Myocyte (in vitro differentiated cells): ENCODE results near the gene AIG1. TPM values are rescaled to one million over a fixed set of nuclear protein-coding genes. Genes with fewer than 3 reads are reported as not detected.

Experiments
- DNase-seq: peaks from one replicate; pipeline ENCODE4 v3.0.0-alpha.2; 2012; ENCODE audit warnings: low read depth
- total RNA-seq: library from RNA; depleted of rRNA; stranded (reverse); fragments of >200 nt; gene quantifications from 2 replicates; pipeline ENCODE4 v1.2.3, GENCODE V29; 2014

The AIG1 gene
- total RNA-seq, 1 donor from 2014 or later, result 82.6 TPM

- peak; percentile 70 for DNase-seq
Observed at GRCh38 chr6:143223895-143224294, 163.2 kb downstream of the AIG1 start.

GRCh38 chr6:143224516-143224915 lies 163.8 kb downstream of the AIG1 start:
- DNase-seq, result no peak

- DNase-seq, result no peak
Observed at GRCh38 chr6:143225929-143226328, 165.2 kb downstream of the AIG1 start.

- no peak for DNase-seq
Observed at GRCh38 chr6:143227675-143228074, 167.0 kb downstream of the AIG1 start.

GRCh38 chr6:143229400-143229799 lies 168.7 kb downstream of the AIG1 start:
- no peak for DNase-seq

GRCh38 chr6:143232849-143233248 lies 172.2 kb downstream of the AIG1 start:
- peak; percentile 46 for DNase-seq

GRCh38 chr6:143233554-143234285 lies 173.0 kb downstream of the AIG1 start:
- no peak for DNase-seq

GRCh38 chr6:143234734-143235133 lies 174.0 kb downstream of the AIG1 start:
- no peak for DNase-seq

GRCh38 chr6:143236151-143236798 lies 175.6 kb downstream of the AIG1 start:
- peak; percentile 72 for DNase-seq

- no peak for DNase-seq
Observed at GRCh38 chr6:143238306-143238705, 177.6 kb downstream of the AIG1 start.

- DNase-seq, result no peak
Observed at GRCh38 chr6:143241111-143241510, 180.4 kb downstream of the AIG1 start.

GRCh38 chr6:143241911-143242310 lies 181.2 kb downstream of the AIG1 start:
- DNase-seq, result no peak

- no peak for DNase-seq
Observed at GRCh38 chr6:143243786-143244185, 183.1 kb downstream of the AIG1 start.

- no peak for DNase-seq
Observed at GRCh38 chr6:143245656-143246055, 185.0 kb downstream of the AIG1 start.

GRCh38 chr6:143246166-143246775 lies 185.6 kb downstream of the AIG1 start:
- DNase-seq, result peak; percentile 19

- DNase-seq, result no peak
Observed at GRCh38 chr6:143247586-143247985, 186.9 kb downstream of the AIG1 start.

- DNase-seq, result no peak
Observed at GRCh38 chr6:143248359-143248758, 187.7 kb downstream of the AIG1 start.

- DNase-seq, result no peak
Observed at GRCh38 chr6:143251288-143251687, 190.6 kb downstream of the AIG1 start.

GRCh38 chr6:143252961-143253360 lies 192.3 kb downstream of the AIG1 start:
- DNase-seq, result no peak

- no peak for DNase-seq
Observed at GRCh38 chr6:143253586-143253985, 192.9 kb downstream of the AIG1 start.

GRCh38 chr6:143258945-143259344 lies 198.3 kb downstream of the AIG1 start:
- no peak for DNase-seq

GRCh38 chr6:143260857-143261256 lies 200.2 kb downstream of the AIG1 start:
- DNase-seq, result peak; percentile 30
